Measurements from ENCODE around the gene AP3D1.
A peak's percentile ranks its signal among the peaks of the same experiment; 100 is the strongest.

The AP3D1 gene

DNA sequence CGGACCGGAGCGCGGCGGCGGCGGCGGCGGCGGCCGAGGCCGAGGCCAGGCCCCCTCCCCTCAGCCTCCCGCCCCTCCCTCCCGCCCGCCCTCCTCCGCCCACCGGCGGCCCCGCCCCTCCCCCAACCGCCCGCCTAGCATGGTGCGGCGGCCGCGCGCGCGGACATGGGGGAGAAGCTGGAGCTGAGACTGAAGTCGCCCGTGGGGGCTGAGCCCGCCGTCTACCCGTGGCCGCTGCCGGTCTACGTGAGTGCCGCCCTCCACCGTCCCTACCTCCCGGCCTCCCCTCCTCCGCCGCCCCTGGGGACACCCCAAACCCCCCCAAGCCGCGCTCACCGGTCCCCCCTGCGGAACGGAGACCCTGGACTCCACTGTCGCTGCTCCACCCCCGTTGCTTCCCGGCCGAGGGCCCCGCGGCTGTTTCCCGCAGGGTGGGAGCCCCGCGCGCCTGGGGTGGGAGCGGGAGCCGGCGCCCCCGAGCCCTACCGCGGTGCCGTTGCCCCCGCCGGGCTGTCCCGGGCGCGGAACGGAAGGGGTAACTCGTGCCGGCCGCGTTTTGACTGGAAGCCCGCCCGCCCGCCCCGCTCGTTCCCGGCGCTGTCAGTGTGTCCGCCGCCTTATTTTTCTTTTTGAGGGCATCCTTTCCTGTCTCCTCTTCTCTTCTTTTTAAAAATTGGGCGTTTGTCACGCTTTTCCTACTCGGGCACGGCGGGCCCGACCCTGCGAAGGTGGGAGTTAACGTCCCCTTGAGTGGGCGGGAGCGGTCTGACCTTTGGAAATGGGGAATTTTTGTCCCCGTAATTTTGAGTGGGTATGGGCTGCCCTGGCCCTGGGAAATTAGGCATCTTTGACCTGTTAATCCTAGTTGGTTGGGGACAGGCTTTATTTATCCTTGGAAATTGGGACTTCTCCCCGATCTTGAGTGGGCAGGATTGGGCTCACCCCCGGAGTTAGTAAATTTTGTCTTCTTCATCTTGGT is 12.9 kb upstream of the AP3D1 start:
- in situ Hi-C loops (cut with MboI; ENCODE audit: low pct_unique_long_range_greater_than_20kb, low sequenced_read_pairs) = no loop called here
- no peak for DNase-seq

DNA sequence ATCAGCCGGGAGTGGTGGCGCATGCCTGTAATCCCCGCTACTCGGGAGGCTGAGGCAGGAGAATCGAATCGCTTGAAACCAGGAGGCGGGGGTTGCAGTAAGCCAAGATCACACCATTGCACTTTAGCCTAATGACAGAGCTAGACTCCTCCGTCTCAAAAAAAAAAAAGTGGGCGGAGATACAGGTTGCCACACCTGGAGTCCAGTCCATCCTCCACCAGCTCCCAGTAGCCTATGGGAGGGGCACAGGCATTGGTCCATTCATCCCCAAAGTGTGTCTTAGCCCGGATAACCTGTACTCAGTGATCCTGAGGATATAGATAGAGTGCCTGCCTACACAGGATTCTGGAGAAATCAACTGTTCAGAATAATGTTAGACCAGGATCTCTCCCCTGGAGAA is 9.0 kb upstream of the AP3D1 start:
- DNase-seq = no peak
- in situ Hi-C loops (cut with MboI; ENCODE audit: low pct_unique_long_range_greater_than_20kb, low sequenced_read_pairs) = no loop called here

DNA sequence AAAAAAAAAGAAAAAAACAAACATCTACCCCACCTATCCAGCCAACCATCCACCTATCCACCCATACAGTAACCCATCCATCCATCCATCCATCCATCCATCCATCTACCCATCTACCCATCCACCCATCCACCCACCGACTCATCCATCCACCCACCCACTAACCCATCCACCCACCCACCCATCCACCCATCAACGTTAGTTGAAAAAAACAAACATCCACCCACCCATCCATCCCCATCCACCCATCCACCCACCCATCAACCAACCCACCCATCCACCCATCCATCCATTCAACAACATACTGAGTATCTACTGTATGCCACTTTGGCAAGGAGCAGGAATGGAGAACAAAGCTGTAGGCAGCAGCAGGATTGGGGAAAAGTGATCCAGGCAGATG is 6.1 kb upstream of the AP3D1 start:
- in situ Hi-C loops (cut with MboI; ENCODE audit: low pct_unique_long_range_greater_than_20kb, low sequenced_read_pairs) = no loop called here
- DNase-seq = no peak

DNA sequence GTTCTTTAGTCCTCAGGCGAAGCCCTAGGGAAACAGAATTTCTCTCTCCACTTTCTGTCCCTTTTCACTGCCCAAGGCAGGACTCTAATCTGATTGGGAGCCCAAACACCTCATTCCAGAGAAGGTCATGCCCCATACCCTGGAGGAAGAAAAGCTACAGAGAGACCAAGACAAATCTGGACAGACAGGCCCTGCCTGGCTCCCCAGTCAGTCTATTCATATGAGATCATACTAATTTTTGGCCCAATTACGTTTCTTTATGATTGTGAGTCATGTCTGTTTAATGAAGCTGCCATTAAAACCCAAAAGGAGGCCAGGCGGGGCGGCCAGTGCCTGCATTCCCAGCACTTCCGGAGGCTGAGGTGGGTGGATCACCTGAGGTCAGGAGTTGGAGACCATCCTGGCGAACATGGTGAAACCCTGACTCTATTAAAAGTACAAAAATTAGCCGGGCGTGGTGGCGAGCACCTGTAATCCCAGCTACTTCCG is 3.3 kb upstream of the AP3D1 start:
- in situ Hi-C loops (cut with MboI; ENCODE audit: low pct_unique_long_range_greater_than_20kb, low sequenced_read_pairs) = no loop called here
- DNase-seq = no peak

DNA sequence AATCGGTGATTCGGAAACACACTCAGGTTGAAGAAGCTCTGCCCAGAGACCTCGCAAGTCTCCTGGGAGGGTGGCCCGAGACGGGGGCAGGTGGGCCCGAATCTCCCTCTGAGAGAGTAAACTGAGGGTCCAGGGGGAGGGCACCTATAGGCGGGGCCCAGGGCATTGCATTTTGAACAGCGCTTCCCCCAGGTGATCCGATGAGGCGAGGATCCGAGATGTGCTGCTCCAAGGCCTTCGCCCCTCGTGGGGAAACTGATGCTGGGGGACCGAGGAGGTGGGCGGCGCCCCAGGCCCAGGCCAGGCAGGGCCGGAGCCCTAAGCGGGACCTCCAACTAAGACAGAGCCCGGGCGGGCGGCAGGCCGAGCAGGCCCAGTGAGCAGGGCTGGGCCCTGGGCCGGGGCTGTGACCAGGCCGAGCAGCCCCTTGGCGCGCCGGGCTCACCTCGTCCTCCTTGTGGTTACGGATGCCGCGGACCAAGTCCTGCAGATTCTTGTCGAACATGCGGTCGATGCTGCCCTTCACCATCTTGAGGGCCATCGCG is 500 bp downstream of the AP3D1 start:
- in situ Hi-C loops (cut with MboI; ENCODE audit: low pct_unique_long_range_greater_than_20kb, low sequenced_read_pairs) = no loop called here
- DNase-seq = no peak

DNA sequence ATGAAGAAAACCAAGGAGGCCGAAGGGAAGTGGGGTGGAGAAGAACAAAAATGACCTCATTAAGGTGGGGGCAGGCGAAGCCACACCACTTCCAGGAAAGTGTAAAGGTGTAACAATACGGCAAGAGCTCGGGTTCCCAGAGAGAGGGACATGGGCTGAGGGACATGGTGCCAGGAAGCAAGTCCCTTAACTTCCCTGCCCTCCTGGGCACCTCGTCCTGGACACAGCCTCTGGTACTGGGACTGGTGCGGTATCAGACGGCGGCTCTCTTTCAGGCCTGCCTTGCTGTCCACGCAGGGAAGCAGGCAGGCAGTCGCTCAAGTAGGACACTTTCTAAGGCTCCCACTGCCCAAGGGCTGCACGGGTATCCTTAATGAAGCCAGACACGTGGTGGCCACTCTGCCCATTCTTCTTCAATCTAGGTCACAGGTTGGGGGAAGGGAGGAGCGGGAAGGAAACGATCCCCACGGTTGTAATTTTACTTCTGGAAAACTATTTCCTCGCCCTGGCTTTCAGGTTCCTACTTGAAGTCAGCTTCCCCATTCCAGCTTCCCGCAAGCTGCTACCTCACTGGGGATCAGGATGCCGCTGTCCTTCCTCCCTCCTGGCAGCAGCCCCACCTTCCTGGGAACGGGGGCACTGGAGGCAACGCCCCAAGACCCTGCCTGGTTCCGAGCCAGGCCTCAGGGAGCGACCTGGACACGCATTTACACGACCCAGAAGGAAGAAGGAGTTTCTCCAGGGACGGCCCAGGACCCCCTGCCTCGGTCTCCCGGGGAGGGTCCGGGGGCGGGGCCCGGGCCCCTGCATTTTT is 1.2 kb downstream of the AP3D1 start:
- in situ Hi-C loops (cut with MboI; ENCODE audit: low pct_unique_long_range_greater_than_20kb, low sequenced_read_pairs) = no loop called here
- DNase-seq = peak; percentile 60

DNA sequence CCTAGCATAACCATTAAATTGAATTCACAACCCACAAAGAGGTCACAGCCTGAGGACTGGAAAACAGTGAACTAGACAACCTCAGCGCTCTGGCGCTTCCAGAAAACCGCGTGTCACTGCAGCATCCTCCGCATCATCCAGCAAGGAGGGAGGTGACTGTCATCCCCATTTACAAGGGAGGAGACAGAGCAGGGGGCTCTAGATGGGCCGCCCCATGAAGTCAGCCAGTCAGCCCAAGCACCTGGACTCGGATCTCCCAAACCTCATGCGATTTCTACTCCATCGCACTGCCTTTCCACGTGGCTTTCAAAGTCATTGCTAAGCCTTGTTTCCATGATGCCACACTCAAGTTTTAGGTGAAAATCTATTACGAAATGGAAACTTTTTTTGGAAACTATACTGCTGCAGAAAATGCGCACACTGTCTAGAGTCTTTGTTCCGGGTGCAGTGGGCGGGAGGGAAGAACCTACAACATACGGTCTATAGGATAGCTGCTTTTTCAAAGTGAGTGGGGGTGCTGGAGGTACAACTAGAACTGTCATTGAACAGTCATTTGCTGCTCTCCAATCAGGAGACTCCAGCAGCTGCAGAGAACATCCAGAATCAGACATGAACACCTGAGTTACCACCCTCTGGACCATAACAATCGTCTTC is 2.8 kb downstream of the AP3D1 start:
- in situ Hi-C loops (cut with MboI; ENCODE audit: low pct_unique_long_range_greater_than_20kb, low sequenced_read_pairs) = no loop called here
- DNase-seq = no peak

DNA sequence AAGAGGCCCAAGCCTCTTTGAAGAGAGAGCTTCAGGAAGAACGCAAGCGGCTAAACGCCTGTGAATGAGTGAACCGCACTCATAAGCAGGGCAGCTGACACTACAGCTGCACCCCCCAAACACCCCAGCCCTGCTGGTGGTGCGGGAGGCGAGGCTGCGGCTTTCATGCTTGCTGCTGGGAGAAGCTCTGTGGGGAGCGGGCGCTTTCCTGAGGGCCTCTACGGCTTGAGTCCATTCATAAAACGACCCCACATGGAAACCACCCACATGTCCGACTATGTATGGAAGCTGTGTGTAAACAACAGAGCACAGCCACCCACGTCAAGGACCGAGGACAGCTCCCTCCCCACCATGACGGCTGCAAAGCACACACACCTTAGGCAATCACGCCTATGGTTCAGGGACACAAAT is 5.5 kb downstream of the AP3D1 start:
- in situ Hi-C loops (cut with MboI; ENCODE audit: low pct_unique_long_range_greater_than_20kb, low sequenced_read_pairs) = no loop called here
- DNase-seq = no peak

DNA sequence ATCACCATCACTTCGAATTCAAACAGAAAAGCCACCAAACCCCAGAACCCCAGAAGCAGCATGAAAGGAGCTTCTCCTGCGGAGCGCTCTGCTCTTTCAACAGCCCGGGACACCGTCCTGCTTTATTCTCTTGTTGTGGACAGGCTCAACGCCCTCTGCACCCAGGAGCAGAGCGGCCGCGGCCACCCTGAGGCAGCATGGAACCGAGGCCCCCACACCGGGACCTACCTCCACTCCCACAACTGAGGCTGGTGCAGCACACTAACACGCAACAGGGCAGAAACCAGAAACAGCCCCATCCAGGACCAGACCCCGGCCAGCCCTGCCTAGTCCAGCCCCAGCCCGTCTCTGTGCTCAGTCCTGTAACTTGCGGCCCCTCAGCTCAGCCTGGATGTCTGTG is 7.2 kb downstream of the AP3D1 start:
- in situ Hi-C loops (cut with MboI; ENCODE audit: low pct_unique_long_range_greater_than_20kb, low sequenced_read_pairs) = no loop called here
- no peak for DNase-seq

DNA sequence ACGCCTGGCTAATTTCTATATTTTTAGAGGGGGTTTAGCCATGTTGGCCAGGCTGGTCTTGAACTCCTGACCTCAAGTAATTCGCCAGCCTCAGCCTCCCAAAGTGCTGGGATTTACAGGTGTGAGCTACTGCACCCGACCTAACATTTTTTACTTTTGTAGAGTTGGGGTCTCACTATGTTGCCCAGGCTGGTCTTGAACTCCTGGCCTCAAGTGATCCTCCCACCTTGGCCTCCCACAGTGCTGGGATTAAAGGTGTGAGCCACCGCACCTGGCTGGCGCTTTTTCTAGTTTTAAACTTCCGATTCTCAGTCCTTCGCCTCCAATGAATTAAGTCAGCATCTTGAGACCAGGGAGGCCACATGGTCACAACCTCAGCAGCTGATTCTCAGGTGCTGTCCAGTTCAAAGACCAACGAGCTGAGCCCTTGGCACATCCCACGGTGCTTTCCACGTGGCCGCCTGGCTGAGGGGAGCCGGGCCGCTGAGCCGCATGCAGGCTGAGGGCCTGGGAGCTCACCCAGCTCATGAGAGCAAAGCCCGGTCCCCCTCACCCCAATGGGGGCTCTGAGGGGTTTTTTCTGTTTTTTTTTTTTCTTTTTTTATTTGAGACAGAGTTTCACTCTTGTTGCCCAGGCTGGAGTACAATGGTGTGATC is 9.1 kb downstream of the AP3D1 start:
- no peak for DNase-seq
- in situ Hi-C loops (cut with MboI; ENCODE audit: low pct_unique_long_range_greater_than_20kb, low sequenced_read_pairs) = no loop called here

DNA sequence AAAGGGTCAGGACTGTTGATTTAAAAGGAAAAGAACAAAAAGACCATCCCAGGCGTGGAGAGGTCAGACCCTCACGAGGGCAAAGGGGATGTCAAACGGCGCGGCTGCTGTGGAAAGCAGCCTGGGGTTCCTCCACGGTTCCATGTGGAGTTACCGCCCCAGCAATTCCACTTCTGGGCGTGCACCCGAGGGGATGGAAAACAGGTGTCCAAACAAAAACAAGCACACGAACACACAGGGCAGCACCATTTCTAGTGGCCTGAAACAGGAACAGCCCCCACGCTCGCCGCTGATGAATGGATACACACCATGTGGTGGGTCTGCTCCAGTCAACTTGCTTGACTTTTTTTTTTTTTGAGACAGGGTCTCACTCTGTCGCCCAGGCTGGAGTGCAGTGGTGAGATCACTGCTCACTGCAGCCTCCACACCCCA is 11.2 kb downstream of the AP3D1 start:
- in situ Hi-C loops (cut with MboI; ENCODE audit: low pct_unique_long_range_greater_than_20kb, low sequenced_read_pairs) = no loop called here
- no peak for DNase-seq

DNA sequence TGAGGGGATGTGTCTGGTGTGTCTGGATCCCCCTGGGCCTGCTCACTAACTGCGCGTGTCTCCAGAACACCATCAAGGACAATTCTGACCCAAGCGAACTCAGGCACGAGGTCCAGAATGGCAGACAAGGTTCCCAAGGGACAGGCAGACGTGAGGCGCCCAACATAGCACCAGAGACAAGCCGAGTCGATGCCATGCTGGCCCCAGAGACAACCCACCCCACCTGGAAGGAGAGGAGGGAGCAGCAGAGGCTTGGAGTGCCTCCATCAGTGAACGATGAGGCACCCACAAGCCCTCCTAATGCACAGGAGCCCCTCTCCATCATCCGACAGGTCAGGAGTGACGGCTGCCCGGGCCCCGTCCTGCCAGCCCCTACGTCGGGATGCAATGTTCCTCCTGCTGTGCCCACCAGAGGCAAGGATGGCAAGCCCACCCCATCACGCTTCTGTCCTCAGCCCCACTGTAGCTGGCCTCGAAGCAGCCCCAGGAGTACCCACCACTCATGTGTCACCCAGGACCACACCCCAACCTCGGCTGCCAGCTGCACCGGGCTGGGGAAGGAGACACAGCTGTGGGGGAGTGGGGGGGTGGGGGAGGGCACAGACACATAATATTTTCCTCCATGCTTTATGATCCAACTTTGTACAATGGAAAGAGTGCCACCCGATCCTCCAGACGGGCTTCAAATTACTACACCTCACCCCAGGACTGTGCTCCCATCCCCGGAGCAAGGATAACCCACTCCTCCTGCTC is 11.8 kb downstream of the AP3D1 start:
- in situ Hi-C loops (cut with MboI; ENCODE audit: low pct_unique_long_range_greater_than_20kb, low sequenced_read_pairs) = no loop called here
- no peak for DNase-seq

DNA sequence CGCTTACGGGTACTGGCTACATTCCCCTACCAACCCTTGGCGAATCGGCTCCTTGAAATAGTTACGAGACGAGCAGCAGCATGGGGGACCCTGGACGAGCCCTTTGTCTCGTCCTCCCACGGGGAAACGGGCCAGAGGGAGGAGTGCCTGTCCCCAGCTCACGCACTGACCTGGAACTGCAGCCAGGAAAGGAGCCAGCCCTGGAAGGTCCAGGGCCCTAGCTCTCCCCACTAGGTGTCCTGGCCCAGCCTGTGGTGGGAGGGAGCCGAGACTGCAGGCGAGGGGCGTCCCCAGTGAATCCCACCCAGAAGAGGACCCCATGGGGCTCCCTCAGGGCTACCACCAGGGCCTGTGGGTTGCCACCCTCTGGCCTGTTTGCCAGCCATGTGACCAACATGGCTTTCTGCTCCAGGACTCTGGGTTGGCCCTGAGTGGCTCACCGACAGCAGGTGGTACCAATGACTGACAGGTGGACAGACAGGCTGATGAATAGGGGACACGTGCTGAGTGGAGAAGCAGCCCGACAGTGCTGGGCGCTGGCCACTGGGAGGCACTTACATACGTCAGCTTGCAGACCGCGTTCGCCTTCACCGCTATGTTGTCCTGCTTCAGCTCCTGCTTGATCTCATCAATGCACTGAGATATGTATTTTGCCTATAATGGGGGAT is 13.2 kb downstream of the AP3D1 start:
- DNase-seq = no peak
- in situ Hi-C loops (cut with MboI; ENCODE audit: low pct_unique_long_range_greater_than_20kb, low sequenced_read_pairs) = no loop called here

DNA sequence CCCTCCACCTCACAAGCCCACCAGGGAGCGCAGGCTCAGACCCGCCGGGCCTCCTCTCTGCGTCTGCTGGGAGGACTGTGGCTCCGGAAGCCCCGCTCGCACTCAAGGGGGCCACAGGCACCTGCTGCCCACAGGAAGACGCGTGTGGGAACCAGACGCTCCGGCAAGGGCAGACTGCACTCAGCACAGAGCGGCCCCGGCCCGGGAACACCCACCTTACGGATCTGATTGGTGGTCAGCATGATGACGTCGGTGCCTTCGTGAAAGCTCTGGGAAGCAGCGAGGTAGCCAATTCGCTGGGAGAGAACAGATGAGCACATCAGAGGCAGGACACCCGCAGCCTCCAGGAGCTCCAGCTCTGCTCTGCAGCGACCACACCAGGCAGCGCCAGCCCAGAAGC is 14.6 kb downstream of the AP3D1 start:
- in situ Hi-C loops (cut with MboI; ENCODE audit: low pct_unique_long_range_greater_than_20kb, low sequenced_read_pairs) = no loop called here
- no peak for DNase-seq

DNA sequence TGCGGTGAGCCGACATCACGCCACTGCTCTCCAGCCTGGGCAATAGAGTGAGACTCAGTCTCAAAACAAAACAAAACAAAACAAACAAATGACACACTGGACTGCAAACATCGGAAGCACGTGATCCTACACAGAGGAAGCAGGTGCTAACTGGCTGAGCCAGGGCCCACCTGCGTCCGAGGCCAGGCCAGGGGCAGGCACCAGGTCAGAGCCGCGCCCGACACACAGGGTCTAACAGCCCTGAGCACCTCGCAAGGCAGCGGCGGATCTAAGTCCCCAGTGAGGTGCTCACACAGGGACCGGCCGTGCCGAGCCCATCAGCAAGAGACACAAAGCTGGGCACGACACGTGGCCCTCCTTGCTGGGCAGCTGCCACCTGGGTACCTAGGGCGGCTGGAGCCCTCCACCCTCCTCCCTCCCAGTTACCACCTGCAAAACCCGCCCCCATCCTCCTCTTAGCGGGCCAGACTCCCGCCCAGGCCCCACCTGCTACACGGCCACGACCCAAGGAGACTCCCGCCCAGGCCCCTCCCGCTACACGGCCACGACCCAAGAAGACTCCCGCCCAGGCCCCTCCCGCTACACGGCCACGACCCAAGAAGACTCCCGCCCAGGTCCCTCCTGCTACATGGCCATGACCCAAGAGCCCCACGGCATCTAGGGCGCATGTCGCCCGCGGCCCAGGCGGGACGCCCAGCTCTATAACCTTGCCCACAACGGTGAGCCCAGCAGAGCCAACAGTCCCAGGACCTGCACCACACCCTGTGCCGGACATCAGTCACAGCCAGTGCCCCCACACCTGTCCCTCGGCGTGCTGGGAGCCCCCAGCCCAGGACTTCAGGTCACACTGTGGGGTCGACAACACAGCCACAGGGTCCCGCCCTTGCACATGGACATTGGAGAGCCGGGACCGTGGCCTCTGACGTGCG is 15.6 kb downstream of the AP3D1 start:
- in situ Hi-C loops (cut with MboI; ENCODE audit: low pct_unique_long_range_greater_than_20kb, low sequenced_read_pairs) = no loop called here
- no peak for DNase-seq

DNA sequence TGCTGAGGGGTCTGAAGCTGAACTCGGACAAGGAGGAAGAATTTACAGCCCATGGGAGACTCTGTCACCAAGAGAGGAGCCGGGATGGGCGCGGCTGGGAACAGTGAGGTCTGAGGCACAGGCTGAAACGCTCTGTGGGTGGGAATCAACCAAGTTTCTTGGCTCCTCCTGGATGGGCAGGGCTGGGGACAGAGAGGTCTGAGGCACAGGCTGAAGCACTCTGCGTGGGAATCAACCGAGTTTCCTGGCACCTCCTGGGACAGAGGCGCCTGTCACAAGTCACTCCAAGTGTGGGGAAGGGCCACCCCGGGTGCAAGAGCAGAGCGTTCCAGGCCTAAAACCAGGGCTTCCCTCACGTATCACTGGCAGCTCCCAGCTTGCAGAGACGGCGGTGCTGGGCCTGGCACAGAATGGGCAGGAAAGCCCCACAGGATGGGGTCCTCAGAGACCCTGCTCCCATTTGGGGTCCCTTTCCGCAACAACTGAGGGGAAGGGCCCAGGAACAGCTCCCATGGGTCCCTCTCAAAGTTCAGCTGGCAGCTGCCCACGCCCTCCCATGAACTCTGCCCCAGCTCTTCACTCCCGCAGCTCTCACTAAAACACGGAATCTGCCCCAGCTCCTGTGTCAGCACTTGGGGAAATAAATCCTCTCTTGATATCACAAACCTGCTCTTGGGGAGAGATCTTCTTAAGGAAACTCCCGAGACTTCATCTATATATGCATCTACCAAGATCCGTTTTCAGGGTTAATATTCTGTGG is 18.5 kb downstream of the AP3D1 start:
- in situ Hi-C loops (cut with MboI; ENCODE audit: low pct_unique_long_range_greater_than_20kb, low sequenced_read_pairs) = no loop called here
- DNase-seq = no peak

All from KBM-7 (cell line).